GM19240 (cell line): ENCODE data around the gene ST3GAL3.
"Not testable (repeated sequence)": the region's sequence is repeated elsewhere in the genome, so short reads cannot be mapped to it uniquely, and the experiment has no call there.

Experiments
- DNase-seq: peaks from one replicate; pipeline ENCODE4 v3.0.0; 2011; ENCODE audit warnings: low spot score; ENCODE audit not compliant: insufficient read length

The ST3GAL3 gene

GRCh38 chr1:43754892-43755291 is 47.6 kb downstream of the ST3GAL3 start:
- DNase-seq: no peak

- no peak for DNase-seq
Measured at GRCh38 chr1:43757343-43758053, 50.2 kb downstream of the ST3GAL3 start.

DNA sequence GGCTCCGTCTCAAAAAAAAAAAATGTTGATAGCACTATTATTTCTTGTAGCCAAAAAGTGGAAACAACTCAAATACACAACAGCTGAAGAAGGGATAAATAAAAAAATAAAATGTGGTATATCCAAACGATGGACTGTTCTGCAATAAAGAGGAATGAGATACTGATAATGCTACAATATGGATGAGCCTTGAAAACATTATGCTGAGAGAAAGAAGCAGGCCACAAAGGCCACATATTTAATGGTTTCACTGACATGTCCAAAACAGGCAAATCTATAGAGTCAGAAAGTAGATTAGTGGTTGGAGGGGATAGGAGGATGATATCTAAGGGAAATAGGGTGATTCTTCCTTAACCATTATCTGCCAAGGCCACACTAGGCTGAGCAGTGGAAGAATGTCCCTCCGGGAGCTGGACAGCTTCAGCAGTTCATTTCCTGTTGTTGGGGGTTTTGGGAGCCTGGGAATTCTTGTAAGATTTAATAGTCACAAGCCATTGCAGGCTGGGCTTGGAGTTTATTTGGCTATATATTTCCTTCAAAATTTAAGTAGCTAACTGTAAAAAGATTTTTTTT is 53.5 kb downstream of the ST3GAL3 start:
- no peak for DNase-seq

DNA sequence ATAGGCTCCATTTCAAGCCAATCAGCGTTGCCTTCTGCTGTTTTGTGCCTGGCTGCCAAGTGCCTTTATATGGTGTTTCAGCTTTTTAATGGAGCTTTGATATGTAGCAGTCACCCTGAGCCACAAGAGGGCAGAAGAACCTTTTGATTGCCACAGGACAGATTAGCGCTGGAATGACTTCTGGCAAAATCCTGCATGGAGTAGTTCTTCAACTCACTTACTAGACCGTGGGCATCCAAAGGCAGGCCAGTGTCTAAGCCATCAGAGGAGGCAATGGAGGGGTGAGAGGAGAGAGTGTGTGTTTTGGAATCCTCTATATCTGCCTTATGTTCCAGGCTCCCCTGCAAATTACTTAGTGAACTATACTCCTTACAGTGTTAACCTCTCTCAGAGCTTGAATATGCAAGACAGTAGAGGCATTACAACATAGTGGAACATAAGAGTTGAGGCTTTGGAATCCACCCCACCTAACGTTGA is 56.2 kb downstream of the ST3GAL3 start:
- peak; percentile 31 for DNase-seq

- DNase-seq: no peak
Measured at GRCh38 chr1:43764581-43764980, 57.2 kb downstream of the ST3GAL3 start.

GRCh38 chr1:43766086-43766784 is 58.9 kb downstream of the ST3GAL3 start:
- no peak for DNase-seq

GRCh38 chr1:43766818-43767525 is 59.6 kb downstream of the ST3GAL3 start:
- DNase-seq: no peak

- DNase-seq: no peak
Measured at GRCh38 chr1:43768168-43768567, 60.8 kb downstream of the ST3GAL3 start.

DNA sequence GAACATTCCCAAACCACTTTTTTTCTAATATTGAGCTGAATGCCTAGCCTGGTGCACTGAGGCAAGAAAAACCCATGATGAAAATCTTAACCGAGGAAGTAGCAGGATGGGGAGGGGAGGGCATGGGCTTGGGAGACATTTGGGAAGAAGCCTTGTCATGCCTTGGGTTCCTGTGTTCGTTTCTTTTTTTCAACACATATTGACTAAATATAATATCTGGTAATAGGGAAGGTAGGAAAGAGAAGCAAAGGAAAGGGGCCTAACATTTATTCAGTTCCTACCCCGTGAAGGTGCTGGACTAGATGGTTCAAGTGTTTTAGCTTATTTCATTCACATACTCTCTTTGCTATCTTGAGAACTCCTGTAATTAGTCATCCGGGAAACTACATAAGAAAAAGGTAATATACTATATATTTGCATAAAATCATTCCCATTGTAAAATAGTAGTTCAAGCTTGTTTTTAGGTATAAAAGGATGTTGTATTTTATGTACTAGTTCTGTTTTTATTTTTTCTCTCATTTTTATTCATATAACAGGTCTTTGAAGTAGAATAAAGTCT is 62.1 kb downstream of the ST3GAL3 start:
- DNase-seq: no peak

DNA sequence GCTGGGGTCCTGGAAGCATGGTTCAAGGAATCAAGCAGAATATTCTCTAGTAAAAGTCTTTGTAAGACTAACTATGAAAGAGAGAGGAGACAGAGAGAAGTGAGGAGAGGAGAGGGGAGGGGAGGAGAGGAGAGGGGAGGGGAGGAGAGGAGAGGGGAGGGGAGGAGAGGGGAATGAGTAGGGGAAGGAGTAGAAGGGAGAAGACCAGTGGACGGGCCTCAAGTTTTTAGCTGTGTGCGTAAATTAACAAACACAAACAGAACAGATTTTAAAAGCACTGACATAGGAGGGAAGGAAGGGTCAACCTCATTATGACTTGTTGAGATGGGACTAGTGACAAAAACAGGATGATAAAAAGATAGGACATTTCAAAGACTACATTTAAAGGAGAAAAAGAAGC is 62.8 kb downstream of the ST3GAL3 start:
- DNase-seq: no peak

DNA sequence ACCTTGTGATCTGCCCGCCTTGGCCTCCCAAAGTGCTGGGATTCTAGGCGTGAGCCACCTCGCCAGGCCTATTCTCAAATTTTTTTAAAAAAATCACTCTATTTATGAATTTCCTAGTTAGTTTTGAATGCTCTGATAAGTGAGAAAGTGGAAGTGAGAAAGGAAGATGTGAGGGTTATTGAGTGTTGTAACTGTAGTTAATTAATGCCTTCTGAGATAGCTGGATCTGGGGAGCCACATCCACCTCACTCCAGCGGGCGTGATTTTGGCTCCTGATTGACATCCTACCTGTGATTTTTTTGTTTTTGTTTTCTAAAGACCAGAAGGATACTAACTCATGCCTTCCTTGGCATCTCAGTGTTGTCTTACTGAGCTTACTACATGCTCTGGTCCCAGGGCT is 65.6 kb downstream of the ST3GAL3 start:
- no peak for DNase-seq

DNA sequence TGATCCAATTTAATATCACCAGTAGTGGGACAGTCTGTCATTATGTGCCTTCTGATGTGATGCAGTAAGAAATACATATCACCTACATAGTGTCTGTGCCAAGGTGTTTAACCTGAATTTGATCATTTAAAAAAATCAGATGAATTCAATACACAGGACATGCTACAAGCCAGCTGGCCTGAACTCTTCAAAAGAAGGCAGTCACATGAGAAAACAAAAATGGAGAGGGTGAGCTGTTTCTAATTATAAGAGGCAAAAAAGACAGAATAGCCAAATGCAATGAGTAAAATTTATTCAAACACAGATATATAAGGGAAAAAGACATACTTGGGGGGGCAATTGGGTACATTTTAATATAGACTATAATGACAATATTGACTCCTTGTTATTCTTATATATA is 66.5 kb downstream of the ST3GAL3 start:
- DNase-seq: no peak

GRCh38 chr1:43774359-43774758 is 67.0 kb downstream of the ST3GAL3 start:
- DNase-seq: no peak

- no peak for DNase-seq
Measured at GRCh38 chr1:43776043-43776761, 68.9 kb downstream of the ST3GAL3 start.

DNA sequence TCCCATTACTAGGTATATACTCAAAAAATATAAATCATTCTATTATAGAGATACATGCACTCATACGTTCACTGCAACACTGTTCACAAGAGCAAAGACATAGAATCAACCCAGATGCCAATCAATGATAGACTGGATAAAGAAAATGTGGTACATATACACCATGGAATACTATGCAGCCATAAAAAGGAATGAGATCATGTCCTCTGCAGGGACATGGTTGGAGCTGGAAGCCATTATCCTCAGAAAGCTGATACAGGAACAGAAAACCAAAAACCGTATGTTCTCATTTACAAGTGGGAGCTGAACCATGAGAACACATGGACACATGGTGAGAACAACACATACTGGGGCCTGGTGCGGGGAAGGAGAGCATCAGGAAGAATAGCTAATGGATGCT is 70.6 kb downstream of the ST3GAL3 start:
- not testable (repeated sequence) for DNase-seq

DNA sequence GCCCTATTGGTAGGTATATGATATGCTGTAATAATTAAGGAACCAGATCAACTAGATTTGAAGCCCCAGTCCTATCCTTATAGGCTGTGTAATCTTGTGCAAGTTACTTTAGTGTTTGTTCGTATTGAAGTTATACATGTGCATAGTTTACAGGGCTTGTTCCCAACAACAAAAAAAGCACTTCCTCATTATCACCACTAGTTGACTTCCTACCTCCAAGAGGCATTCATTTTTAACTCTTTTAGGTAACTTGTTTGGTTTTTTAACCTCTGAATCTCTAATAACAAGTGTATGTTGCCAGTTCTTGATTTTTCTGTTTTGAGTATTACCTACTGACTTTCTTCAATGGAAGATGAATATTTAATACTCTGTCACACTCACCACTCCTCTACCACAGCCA is 71.9 kb downstream of the ST3GAL3 start:
- DNase-seq: no peak

DNA sequence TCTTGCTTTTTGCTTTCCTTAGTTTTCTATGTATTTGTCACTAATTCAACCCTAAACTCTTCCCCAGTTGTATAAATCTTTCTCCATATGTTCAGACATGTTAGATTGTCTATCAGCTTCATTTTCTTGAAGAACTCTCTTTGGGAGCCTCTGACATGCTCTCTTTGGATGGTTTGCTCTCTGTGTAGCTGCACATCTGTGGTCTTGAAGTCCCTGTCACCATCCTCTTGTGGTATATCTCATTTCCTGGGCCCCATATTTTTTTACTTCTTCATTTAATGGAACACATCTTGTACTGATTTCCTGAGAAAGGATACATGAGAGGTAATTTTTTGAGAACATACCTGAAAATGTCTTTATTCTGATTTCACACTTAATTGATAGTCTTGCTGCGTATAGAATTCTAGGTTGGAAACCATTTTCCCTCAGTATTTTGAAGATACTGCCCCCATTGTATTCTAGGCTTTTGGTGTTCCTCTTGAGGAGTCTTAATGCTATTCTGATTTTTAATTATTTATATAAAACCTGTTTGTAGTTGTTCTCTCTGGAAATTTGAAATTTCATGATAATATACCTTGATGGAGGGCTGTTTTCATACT is 72.6 kb downstream of the ST3GAL3 start:
- DNase-seq: no peak

- no peak for DNase-seq
Measured at GRCh38 chr1:43781574-43781973, 74.2 kb downstream of the ST3GAL3 start.

DNA sequence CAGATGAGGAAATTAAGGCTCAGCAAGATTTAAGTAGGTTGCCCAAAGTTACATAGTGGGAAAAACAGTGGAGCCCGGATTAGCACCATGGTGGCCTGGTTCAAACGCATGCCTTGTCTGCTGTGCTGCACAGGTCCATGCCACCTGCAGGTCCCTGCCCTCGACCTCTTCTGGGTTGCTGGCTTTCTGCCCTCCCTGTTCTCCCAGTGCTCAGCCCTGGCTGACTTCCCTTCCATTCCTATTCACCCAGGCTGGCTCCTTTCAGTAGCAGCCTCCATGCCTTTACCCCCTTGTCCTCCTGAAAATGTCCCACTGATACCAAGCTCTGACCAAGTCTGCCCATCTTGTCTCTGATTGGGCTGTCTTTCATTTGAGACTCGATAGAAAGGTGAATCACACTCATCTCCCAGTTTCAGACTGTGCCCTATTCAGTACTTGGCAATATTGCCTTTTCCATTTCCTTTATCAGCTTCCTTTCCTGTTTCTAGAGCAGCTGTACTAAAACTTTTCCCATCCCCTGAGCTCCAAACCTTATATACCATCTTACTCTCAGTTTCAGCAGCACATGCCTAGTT is 75.8 kb downstream of the ST3GAL3 start:
- no peak for DNase-seq

DNA sequence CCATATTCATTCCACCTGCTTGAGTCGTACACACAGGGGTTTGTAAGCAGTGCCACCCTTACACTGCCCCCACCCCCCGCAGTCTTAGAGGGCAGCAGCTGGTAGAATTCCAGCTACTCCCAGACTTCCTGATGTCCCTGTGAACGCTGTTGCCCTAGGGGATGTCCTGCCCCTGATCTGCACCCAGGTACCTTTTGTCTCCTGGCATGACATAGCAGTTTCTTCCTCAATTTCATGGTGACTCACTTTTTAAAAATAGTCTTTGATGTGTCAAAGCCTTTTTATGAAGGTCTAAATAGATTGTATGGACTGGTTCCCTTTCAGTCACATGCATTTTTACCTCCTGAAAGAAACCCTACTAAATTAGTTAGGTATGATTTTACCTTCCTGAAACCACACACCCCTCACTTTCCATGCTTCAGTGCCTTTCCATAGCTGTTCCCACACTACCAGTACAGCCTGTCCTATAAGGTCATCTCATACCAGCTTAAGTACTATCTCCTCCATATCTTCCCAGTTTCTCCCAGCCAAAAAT is 76.4 kb downstream of the ST3GAL3 start:
- no peak for DNase-seq
